ENCODE measurements around the gene ZMPSTE24.

DNA sequence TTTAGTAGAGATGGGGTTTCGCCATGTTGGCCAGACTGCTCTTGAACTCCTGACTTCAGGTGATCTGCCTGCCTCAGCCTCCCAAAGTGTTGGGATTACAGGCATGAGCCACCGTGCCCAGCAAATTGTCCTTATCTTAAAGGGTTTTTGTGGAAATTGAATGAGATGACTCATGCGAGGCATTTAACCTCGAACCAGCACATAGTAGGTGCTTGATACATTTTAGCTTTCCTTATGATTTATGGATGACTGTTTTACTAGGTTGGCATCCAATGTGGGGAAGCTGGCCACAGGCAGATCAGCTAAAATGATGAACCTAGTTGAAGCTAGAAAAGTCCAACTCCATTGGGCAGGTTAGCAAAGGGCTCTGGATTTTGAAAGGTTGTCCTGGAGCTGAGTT lies 60.4 kb downstream of the ZMPSTE24 start:
- TF ChIP-seq, protein P1, sequence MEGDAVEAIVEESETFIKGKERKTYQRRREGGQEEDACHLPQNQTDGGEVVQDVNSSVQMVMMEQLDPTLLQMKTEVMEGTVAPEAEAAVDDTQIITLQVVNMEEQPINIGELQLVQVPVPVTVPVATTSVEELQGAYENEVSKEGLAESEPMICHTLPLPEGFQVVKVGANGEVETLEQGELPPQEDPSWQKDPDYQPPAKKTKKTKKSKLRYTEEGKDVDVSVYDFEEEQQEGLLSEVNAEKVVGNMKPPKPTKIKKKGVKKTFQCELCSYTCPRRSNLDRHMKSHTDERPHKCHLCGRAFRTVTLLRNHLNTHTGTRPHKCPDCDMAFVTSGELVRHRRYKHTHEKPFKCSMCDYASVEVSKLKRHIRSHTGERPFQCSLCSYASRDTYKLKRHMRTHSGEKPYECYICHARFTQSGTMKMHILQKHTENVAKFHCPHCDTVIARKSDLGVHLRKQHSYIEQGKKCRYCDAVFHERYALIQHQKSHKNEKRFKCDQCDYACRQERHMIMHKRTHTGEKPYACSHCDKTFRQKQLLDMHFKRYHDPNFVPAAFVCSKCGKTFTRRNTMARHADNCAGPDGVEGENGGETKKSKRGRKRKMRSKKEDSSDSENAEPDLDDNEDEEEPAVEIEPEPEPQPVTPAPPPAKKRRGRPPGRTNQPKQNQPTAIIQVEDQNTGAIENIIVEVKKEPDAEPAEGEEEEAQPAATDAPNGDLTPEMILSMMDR (optimal IDR thresholded peaks at IDR 0.05 in 1 of 3, IDR thresholded peaks at IDR 0.05 in 1 of 3, conservative IDR thresholded peaks at IDR 0.05 in 1 of 3; ENCODE audit: extremely low read depth in 1 of 3, insufficient read depth in 2 of 3, low read length in 3 of 3): no peak
- no peak for TF ChIP-seq EZH2 (IDR thresholded peaks at IDR 0.05; ENCODE audit: low read length)
